ENCODE data around the gene MDN1. TPM values are rescaled to one million over a fixed set of nuclear protein-coding genes. Genes with fewer than 3 reads are reported as not detected.
"Not testable (repeated sequence)": the region's sequence is repeated elsewhere in the genome, so short reads cannot be mapped to it uniquely, and the experiment has no call there.

MDN1 gene
- polyA plus RNA-seq, 1 experiment, result 3.3 TPM

GRCh38 chr6:89731924-89732567, 87.5 kb downstream of the MDN1 start:
- Histone ChIP-seq H3K4me3 (ENCODE audit: low read depth, low read length) (no peak overlapping the region), H3K36me3 (ENCODE audit: control insufficient read depth, insufficient read depth, low read length) (peaks cover 10% of the 10 kb centered on the region), H3K27me3 (ENCODE audit: control insufficient read depth, insufficient read depth, low read length) (no peaks in the 10 kb centered on the region)
- POLR2A ChIA-PET, result no interaction called here
- CTCF ChIA-PET, result no interaction called here
- DNase-seq (ENCODE audit: low read depth), result no peak
- TF ChIP-seq CTCF (IDR thresholded peaks at IDR 0.05; ENCODE audit: insufficient read depth, low read depth, low read length), result no peak

- H3K27me3 ChIP-seq (ENCODE audit: control insufficient read depth, insufficient read depth, low read length); H3K4me3 ChIP-seq (ENCODE audit: low read depth, low read length); H3K36me3 ChIP-seq (ENCODE audit: control insufficient read depth, insufficient read depth, low read length); CTCF ChIA-PET; DNase-seq (ENCODE audit: low read depth); POLR2A ChIA-PET: not testable (repeated sequence)
Measured at GRCh38 chr6:89731262-89731661, 88.3 kb downstream of the MDN1 start.

- Histone ChIP-seq H3K4me3 (ENCODE audit: low read depth, low read length) (no peak overlapping the region), H3K36me3 (ENCODE audit: control insufficient read depth, insufficient read depth, low read length) (peaks cover 7% of the 10 kb centered on the region), H3K27me3 (ENCODE audit: control insufficient read depth, insufficient read depth, low read length) (no peaks in the 10 kb centered on the region)
- ChIA-PET CTCF (no interaction called here), POLR2A (no interaction called here)
- no peak for TF ChIP-seq CTCF (IDR thresholded peaks at IDR 0.05; ENCODE audit: insufficient read depth, low read depth, low read length)
- no peak for DNase-seq (ENCODE audit: low read depth)
Measured at GRCh38 chr6:89729818-89730217, 89.8 kb downstream of the MDN1 start.

- H3K36me3 ChIP-seq (ENCODE audit: control insufficient read depth, insufficient read depth, low read length), result peaks cover 6% of the 10 kb centered on the region
- no peak for DNase-seq (ENCODE audit: low read depth)
- no peak for TF ChIP-seq CTCF (IDR thresholded peaks at IDR 0.05; ENCODE audit: insufficient read depth, low read depth, low read length)
- ChIA-PET CTCF (no interaction called here), POLR2A (no interaction called here)
- H3K4me3 ChIP-seq (ENCODE audit: low read depth, low read length), result no peak overlapping the region
- H3K27me3 ChIP-seq (ENCODE audit: control insufficient read depth, insufficient read depth, low read length), result no peaks in the 10 kb centered on the region
Measured at GRCh38 chr6:89727501-89727900, 92.1 kb downstream of the MDN1 start.

- Histone ChIP-seq H3K36me3 (ENCODE audit: control insufficient read depth, insufficient read depth, low read length) (peaks cover 7% of the 10 kb centered on the region), H3K4me3 (ENCODE audit: low read depth, low read length) (no peak overlapping the region), H3K27me3 (ENCODE audit: control insufficient read depth, insufficient read depth, low read length) (no peaks in the 10 kb centered on the region)
- DNase-seq (ENCODE audit: low read depth), result no peak
- POLR2A ChIA-PET, result no interaction called here
- CTCF ChIA-PET, result interaction anchor here (1.0 to 1.2 kb wide), 2 partner anchors 15 to 44 kb away, joined by 3 to 4 read pairs; no protein-coding TSS in a partner anchor
- TF ChIP-seq CTCF (IDR thresholded peaks at IDR 0.05; ENCODE audit: insufficient read depth, low read depth, low read length), result no peak
Measured at GRCh38 chr6:89724981-89725380, 94.6 kb downstream of the MDN1 start.

- Histone ChIP-seq H3K36me3 (ENCODE audit: control insufficient read depth, insufficient read depth, low read length) (peaks cover 12% of the 10 kb centered on the region), H3K27me3 (ENCODE audit: control insufficient read depth, insufficient read depth, low read length) (no peaks in the 10 kb centered on the region), H3K4me3 (ENCODE audit: low read depth, low read length) (no peak overlapping the region)
- TF ChIP-seq CTCF (IDR thresholded peaks at IDR 0.05; ENCODE audit: insufficient read depth, low read depth, low read length), result no peak
- POLR2A ChIA-PET, result no interaction called here
- no peak for DNase-seq (ENCODE audit: low read depth)
- CTCF ChIA-PET, result no interaction called here
Measured at GRCh38 chr6:89723046-89723445, 96.5 kb downstream of the MDN1 start.
